K562 (cell line): ENCODE results near the gene TUBB1.
"Not testable (repeated sequence)": the region's sequence is repeated elsewhere in the genome, so short reads cannot be mapped to it uniquely, and the experiment has no call there.

Experiments
- BHLHE40 ChIP-seq: IDR thresholded peaks from 2 replicates; pipeline ENCODE4 v1.6.1; 2011; ENCODE audit warnings: low read length, improper control_type of control experiment
- FOXA3 ChIP-seq, 2 experiments: fragments of 450-650 bp in 1 of 2; sonication (generic) in 1 of 2; formaldehyde crosslinking; IDR thresholded peaks in 1 of 2; conservative IDR thresholded peaks in 1 of 2; 2 replicates each; pipeline versions ENCODE4 v1.4.0 to v1.8.0; 2020 to 2022; ENCODE audit warnings: mild to moderate bottlenecking in 2 of 2, missing genetic modification reagents in 1 of 2
- TARDBP ChIP-seq: fragments of 450-650 bp; IDR thresholded peaks from 2 replicates; pipeline ENCODE4 v1.6.1; 2016
- TBP ChIP-seq: optimal IDR thresholded peaks from 2 replicates; pipeline ENCODE3; 2011; ENCODE audit warnings: low read depth, low read length, improper control_type of control experiment

DNA sequence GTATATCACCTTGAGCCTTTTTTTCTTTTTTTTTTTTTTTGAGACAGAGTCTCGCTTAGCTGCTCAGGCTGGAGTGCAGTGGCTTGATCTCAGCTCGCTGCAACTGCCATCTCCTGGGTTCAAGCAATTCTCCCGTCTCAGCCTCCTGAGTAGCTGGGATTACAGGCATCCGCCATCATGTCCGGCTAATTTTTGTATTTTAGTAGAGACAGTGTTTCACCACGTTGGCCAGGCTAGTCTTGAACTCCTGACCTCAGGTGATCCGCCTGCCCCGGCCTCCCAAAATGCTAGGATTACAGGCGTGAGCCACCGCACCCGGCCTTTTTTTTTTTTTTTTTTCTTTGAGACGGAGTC lies 36.1 kb upstream of the TUBB1 start:
- TF ChIP-seq BHLHE40; FOXA3 (CRISPR knock-in tag; conservative IDR thresholded peaks at IDR 0.05 in 1 of 2, IDR thresholded peaks at IDR 0.05 in 1 of 2); TARDBP; TBP: not testable (repeated sequence)
